Stimulated activated CD4-positive, alpha-beta T cell treated with anti-CD3 and anti-CD28 coated beads, Interleukin-12 subunit alpha, Interleukin-12 subunit beta, amount 100 ng/mL, for 4 hours (primary cell): ENCODE results near the gene MIDN.
"Not testable (repeated sequence)": the region's sequence is repeated elsewhere in the genome, so short reads cannot be mapped to it uniquely, and the experiment has no call there.

Source experiments
- DNase-seq: peaks from one replicate; pipeline ENCODE4 v3.0.0-alpha.2; 2020

The MIDN gene

DNA sequence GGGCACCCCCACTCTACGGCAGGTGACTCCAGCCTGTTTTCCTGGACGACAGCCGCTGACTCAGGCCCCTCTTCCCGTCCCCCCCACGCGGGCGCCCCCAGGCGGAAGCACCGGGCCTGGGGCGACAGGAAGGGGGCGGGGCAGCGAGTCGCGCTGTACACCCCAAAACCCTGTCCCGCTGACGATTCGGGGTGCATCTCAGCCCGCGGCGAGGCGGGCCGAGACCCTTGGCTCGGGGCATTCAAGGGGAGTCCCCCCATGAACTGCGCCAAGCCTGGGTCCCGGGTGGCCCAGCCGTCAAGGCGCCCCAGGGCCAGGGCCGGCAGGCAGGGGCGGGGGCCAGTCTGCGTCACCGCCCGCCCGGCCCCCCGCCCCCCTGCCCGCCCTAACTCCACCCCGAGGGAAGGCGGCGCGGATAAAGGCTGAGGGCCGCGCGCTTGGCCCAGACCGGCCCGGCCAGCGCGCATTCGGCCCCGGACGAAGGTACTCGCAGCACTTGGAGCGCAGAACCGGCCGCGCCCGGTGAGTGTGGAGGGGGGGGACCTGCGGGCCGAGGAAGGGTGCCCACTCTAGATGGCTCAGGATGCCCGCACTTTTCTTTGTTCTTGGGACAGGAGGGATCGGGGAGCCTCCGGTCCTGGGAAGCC, at the start of gene MIDN:
TSS of gene MIDN (plus strand) at position 445 of the 647 bp plus-strand sequence. CDS start 1,714 bp downstream, outside the sequence.
- DNase-seq: peak; percentile 64

DNA sequence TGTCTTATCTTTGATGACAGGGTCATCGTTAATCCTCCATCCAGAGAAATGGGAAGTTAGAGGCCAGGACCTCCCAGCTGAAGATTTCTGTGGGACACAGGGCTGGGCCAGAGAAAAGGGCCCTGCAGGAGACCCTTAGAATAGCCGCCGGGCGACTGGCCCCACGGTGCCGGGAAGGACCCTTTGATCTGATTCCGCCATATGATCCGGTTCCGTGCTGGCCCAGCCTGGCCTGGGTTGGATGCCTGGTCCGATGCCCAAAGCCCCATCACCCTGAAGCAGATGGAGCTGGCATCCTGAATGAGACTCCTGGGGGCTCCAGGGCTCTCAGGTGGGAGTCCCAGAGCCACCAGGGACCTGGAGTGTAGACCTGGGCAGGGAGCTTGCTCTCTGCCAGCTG, 48.9 kb upstream of the MIDN start:
- no peak for DNase-seq

DNA sequence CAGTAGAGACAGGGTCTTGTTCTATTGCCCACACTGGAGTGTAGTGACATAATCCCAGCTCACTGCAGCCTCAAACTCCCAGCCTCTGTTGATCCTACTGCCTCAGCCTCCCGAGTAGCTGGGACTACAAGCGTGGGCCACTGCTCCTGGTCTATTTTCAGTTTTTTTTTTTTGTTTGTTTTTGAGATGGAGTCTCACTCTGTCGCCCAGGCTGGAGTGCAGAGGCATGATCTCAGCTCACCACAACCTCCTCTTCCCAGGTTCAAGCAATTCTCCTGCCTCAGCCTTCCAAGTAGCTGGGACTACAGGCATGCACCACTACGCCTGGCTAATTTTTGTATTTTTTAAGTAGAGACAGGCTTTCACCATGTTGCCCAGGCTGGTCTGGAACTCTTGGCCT, 47.8 kb upstream of the MIDN start:
- DNase-seq: not testable (repeated sequence)

DNA sequence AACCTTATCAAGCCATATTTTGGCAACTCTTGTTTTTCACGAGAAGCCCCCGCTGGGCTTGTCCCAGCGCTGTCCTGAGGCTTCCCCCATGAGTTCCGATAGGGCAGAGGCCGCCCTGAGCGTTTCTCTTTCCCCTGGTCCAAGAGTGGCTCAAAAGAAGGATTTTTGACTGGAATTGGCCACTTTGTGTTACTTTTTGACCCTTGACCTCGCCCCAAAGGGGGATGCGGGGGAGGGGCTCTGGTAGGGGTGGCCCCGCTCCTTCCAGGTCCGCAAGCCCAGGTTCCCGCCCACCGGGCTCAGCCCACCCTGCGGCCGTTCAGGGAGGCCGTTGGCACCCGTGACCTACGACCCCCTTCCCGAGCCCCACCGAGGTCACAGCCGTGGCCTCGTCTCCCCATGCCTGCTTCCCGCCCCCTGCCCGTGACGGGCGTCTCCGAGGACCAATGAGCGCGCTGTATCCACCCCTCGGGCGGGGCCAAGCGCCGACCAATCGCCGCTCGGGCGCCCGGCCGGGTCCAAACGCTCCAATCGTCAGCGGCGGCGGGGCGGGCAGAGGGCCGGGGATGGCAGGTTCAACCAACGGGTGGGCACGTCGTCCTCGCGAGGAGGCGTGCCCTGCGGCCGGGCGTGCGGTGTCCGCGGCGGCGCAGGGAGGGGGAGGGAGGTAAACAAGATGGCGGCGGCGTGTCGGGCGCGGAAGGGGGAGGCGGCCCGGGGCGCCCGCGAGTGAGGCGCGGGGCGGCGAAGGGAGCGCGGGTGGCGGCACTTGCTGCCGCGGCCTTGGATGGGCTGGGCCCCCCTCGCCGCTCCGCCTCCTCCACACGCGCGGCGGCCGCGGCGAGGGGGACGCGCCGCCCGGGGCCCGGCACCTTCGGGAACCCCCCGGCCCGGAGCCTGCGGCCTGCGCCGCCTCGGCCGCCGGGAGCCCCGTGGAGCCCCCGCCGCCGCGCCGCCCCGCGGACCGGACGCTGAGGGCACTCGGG, 43.0 kb upstream of the MIDN start, which contains the start of gene STK11:
TSS of gene STK11 (plus strand) at position 665 of the 986 bp plus-strand sequence. CDS start 1,136 bp downstream, outside the sequence.
- DNase-seq: peak; percentile 99

DNA sequence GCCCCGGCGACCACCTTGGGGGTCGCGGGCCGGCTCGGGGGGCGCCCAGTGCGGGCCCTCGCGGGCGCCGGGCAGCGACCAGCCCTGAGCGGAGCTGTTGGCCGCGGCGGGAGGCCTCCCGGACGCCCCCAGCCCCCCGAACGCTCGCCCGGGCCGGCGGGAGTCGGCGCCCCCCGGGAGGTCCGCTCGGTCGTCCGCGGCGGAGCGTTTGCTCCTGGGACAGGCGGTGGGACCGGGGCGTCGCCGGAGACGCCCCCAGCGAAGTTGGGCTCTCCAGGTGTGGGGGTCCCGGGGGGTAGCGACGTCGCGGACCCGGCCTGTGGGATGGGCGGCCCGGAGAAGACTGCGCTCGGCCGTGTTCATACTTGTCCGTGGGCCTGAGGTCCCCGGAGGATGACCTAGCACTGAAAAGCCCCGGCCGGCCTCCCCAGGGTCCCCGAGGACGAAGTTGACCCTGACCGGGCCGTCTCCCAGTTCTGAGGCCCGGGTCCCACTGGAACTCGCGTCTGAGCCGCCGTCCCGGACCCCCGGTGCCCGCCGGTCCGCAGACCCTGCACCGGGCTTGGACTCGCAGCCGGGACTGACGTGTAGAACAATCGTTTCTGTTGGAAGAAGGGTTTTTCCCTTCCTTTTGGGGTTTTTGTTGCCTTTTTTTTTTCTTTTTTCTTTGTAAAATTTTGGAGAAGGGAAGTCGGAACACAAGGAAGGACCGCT, 42.1 kb upstream of the MIDN start:
- no peak for DNase-seq

DNA sequence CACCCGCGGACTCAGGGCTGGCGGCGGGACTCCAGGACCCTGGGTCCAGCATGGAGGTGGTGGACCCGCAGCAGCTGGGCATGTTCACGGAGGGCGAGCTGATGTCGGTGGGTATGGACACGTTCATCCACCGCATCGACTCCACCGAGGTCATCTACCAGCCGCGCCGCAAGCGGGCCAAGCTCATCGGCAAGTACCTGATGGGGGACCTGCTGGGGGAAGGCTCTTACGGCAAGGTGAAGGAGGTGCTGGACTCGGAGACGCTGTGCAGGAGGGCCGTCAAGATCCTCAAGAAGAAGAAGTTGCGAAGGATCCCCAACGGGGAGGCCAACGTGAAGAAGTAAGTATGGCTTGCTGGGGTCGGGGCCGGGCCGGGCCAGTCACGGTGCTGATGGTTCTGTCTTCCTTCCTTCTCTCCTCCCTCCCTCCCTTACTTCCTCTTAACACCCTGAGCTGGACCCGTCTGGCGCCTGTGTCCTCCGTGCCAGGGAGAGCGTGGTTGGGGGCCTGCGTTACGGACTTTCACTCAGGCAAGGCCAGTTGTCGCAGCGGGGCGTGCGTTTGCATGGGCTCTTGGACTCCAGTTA, 41.4 kb upstream of the MIDN start:
- peak; percentile 25 for DNase-seq

DNA sequence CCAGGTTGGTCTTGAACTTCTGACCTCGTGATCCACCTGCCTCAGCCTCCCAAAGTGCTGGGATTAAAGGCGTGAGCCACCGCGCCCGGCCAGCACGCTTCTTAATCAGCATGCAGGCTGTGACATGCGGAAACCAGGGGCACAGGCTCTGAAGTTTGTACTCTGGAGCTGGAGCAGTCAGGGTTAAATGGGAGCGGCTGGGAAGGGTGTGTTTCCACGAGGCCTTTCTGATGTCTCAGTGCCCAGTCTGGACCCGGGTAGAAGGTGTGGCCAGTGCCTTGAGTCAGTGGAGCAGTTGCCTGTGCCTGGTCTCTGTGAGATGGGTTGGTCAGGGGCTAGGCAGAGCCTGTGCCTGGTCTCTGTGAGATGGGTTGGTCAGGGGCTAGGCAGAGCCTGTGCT, 39.6 kb upstream of the MIDN start:
- DNase-seq: not testable (repeated sequence)

DNA sequence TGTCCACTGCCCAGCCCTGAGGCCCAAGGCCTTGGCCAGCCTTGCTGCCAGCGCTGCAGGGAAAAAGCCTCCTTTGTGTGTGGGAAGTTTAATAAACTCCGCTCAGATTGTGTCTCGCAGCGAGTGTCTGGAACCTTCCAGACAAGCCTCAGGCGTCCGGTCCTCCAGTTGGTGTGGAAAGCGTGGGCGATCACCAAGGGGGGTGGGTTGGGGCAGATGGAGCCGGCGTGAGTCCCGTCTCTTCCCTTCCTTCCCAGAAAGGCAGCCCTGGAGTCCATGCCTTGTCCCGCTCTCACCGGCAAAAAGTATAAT, 38.2 kb upstream of the MIDN start:
- no peak for DNase-seq

DNA sequence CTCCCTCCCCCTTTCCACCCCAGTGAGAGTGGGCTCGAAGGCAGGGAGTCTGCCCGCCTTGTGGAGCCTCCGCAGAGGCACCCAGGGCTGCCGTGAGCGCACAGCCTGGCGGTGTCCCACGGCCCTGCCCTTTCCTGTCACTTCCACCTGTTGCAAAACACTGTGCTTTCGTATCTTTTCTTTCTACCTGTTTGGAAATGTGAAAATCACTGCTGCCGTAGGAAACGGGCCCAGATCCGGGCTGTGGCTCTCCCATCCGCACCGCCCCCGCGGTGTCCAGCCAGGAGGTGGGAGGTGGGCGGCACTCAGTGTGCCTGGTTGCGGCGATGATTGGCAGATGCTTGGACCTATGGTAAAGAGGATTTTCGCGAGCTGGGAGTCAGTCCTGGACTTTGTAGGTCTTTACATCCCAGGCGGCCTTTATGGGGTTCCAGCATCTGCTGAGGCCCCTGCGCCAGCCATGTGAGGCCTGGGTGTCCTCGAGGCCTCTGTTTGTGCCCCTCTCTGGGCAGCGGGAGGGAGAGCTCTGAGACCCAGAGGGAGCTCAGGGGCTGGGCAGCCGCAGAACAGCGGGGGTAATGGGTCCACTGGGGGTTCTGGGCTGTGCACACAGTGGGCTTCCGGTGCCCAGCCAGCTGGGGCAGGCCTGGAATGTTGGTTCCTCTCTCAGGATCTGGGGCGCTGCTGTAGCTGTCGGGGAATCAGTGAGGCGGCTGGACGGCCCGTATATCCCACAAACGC, 36.7 kb upstream of the MIDN start:
- no peak for DNase-seq

DNA sequence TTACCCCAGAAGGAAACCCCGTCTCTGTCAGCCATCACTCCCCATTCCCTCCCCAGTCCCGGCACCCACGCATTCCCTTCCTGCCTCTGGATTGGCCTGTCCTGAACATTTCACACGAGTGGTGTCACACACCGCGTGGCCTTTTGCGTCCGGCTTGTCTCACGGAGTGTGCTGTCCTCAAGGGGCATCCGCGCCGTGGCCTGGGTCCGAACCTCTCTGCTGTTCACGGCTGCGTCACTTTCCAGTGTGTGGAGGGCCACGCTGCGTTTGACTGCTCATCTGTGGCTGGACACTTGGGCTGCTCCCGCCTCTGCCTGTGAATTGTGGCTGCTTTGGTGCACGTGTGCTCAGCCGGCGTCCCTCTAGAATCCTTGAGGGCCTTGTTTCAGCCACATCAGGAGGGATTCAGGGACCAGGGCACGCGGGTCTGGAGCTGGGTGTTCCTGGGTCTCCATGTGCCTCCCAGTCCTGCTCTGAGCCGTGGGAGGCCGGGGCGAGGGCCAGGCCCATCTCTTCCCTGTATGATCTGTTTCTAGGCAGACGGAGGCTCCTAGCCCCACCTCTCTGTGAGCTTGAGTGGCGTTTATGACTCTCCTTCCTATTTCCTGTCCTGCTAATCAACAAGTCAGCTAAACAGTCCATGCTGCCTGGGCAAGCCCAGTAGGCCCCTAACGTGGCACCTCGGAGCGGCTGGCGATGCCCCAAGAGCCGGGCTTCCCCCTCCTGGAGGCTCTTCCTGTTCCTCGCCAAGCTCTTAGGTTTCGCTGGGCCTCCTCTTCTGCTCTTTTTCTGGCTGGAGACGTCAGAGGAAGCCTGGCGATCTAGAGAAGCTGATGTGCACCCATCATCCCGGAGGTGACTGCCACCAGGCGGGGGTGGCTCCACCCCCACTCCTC, 34.7 kb upstream of the MIDN start:
- peak; percentile 27 for DNase-seq

DNA sequence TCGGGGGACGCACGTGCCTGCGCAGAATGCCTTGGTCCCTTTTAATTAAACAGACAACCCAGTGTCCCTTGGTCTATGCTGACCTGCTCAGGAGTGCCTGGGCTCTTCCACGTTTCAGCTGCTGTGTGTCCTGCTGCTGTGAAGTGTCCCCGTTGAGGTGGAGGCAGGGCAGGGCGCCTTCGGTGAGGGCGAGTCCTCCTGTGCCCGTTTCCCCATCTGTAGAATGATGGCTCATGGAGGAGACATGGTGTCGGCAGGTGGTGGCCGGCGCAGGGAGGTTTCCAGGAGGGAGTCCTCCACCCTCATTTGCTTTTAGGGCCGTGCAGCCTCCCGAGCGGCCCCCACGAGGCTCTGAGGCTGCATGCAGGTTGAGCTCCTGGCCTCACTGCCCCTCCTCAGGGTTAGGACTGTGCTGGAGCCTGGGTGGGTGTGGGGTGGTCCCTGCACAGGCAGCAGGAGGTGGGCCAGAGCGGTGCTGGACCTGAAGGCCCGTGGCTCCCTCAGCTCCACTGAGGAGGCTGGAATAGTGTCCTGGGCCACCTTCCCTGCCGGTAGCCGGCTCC, 34.0 kb upstream of the MIDN start:
- DNase-seq: no peak

DNA sequence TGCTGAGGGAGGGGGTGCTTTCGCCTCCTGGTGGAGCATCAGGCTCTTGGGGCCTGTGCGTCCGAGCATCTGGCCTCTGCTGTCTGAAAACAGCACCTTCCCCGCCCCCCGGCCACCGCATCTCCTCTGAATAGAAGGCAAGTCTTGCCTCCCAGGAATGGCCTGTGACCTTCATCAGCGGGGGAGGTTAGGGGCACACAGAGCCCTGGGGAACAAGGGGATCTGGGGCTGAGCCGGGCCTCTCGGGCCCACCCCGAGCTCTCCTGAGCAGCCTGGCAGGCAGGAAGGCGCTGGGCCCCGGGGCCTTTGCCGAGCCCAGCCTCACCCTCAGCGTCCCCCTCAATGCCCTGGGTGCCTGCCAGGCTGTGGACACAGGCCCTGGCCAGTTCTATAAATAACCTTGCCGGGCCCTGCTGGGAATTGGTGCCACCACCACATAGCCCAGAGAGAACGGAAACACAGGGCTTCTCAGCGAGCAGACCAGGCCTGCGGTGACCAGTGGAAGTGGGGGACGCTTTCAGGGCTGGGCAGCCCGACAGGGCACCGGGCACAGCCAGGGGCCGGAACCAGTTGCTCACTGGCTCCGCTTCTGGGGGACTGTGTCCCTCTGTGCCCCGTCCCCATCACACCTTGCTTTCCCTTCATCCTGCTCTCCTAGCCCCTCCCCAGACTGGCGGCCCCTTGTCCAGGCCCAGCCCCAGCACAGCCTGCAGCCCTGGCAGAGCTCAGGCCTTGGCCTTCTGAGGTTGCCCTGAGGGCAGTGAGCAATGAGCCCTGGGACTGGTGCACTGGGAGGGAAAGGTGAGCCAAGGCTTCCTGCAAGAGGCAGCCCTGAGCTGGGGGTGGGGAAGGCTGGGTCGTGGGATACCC, 33.3 kb upstream of the MIDN start:
- no peak for DNase-seq

DNA sequence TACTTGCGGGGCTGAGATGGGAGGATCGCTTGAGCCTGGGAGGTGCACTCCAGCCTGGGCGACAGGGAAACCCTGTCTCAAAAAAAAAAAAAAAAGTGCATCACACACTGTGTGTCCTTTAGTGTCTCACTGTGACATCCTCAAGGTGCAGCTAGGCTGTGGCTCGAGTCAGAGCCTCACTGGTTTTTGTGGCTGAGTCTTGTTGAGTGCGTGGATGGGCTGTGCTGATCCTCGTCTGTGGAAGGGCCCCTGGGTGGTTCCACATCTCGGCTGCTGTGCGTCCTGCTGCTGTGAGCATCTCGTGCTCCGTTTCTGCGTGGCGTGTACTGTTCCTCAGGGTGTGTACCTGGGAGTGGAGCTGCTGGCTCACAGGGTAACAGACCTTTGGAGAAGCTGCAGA, 31.6 kb upstream of the MIDN start:
- no peak for DNase-seq

DNA sequence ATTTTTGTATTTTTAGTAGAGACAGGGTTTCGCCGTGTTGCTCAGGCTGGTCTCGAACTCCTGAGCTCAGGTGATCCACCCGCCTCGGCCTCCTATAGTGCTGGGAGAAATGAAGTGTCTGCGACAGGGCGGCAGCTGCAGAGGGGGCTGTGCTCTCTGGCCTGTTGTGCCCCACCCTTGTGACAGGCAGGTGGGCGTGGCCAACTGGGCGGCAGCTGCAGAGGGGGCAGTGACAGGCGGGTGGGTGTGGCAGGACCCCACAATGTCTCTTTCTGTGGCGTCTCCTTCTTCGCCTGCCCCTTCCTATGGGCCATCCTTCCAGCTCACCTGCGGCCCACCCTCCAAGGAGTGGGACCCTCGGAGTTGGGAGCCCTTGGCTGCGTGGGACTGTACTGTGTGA, 31.0 kb upstream of the MIDN start:
- no peak for DNase-seq

DNA sequence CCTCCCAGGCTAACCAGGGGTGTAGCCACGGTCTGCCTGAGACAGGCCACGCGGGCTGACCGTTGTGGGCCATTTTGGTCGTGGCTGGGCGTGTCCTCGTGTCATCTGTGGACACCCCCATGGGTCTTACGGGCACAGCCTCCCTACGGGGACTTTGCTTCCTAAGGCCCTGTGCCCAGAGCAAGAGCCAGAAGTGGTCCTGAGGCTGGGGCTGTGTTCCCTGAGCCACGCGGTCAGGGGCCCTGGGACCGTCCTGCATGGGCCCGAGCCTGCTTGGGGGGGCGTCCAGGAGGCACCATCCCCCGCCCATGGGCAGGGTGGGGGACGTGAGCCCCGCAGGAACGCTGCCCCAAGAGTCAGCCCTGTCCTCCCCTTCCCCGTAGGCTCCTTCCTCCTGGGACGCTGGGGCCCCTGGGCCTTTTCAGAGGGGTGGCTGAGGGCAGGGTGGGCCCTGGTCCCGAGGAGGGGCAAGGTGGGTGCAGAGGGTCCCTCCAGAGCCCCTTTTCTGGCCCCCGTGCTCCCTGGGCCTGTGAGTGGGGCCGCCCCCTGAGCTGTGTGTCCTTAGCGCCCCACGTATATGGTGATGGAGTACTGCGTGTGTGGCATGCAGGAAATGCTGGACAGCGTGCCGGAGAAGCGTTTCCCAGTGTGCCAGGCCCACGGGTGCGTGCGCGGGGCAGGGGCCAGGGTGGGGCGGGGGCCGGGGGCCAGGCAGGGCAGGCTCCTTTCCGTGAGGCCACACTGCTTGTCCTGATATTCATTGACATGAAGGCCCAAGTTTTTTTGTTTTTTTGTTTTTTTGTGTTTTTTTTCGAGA, 29.4 kb upstream of the MIDN start:
- DNase-seq: no peak

DNA sequence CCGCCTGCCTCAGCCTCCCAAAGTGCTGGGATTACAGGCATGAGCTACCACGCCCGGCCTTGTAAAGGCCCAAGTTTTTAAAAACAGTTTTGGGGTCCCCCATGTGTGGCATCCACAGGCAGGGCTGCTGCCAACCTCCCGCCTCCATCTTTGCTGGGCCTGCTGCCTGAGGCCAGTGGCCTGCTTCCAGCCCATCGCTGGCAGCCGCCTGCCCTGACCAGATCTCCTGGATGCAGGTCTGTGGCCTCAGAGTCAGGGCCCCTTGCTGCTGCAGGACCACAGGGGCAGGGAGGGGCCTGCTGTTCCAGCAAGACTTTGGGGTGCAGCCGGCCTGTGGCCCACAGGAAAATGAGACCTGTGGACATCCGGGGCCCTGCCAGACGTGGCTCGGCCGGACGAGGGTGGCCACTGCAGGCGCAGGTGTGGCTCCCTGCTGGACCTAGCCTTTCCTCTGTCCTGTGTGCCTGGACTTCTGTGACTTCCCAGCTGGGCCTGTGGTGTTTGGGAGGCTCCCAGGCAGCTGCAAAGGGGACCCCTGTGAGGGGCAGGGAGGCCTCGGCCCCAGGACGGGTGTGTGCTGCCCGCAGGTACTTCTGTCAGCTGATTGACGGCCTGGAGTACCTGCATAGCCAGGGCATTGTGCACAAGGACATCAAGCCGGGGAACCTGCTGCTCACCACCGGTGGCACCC, 28.5 kb upstream of the MIDN start:
- DNase-seq: no peak

DNA sequence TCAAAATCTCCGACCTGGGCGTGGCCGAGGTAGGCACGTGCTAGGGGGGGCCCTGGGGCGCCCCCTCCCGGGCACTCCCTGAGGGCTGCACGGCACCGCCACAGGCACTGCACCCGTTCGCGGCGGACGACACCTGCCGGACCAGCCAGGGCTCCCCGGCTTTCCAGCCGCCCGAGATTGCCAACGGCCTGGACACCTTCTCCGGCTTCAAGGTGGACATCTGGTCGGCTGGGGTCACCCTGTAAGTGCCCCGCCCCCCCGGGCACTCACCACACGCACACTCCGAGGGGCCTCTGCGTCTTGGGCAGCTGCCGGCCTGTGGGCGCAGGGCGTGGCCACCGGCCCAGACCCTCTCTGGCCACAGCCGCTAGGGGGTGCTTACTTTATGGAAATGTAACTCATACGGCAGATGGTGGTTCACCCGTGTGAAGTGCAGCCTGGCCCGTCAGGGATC, 27.9 kb upstream of the MIDN start:
- no peak for DNase-seq
